Coronary artery (tissue), 2 donors: ENCODE results near the gene PPM1H.

Experiments used
- DNase-seq: peaks from one replicate; pipeline ENCODE4 v3.0.0-alpha.2; 2017; ENCODE audit warnings: low spot score
- H3K27ac ChIP-seq, 2 donors: fragments of 200-600 bp; sonication (generic); one replicate each; pipeline ENCODE4 v1.5.1; 2016 to 2019
- H3K4me3 ChIP-seq: fragments of 200-600 bp; sonication (generic); 2 replicates; pipeline ENCODE4 v1.5.1; 2016; ENCODE audit warnings: mild to moderate bottlenecking, moderate library complexity
- CTCF ChIP-seq: fragments of 200-600 bp; sonication (generic); IDR thresholded peaks from one replicate; pipeline ENCODE4 v1.5.1; 2019; ENCODE audit warnings: antibody characterized with exemption

The PPM1H gene

GRCh38 chr12:62728741-62729140 is 206.2 kb downstream of the PPM1H start:
- H3K4me3 ChIP-seq, result no peak overlapping the region
- TF ChIP-seq CTCF, result no peak
- H3K27ac ChIP-seq, result no peak overlapping the region
- no peak for DNase-seq

- Histone ChIP-seq H3K4me3 (no peak overlapping the region), H3K27ac (no peak overlapping the region)
- no peak for TF ChIP-seq CTCF
- no peak for DNase-seq
Measured at GRCh38 chr12:62726471-62726980, 208.4 kb downstream of the PPM1H start.

GRCh38 chr12:62725781-62726180 is 209.2 kb downstream of the PPM1H start:
- Histone ChIP-seq H3K27ac (no peak overlapping the region), H3K4me3 (no peak overlapping the region)
- TF ChIP-seq CTCF, result no peak
- DNase-seq, result no peak

- DNase-seq, result no peak
- Histone ChIP-seq H3K27ac (peak overlapping the region in 1 of 2 donors; percentile 4), H3K4me3 (no peak overlapping the region)
- no peak for TF ChIP-seq CTCF
Measured at GRCh38 chr12:62724947-62725451, 210.0 kb downstream of the PPM1H start.

- DNase-seq, result no peak
- no peak for TF ChIP-seq CTCF
- H3K4me3 ChIP-seq, result no peak overlapping the region
- peak overlapping the region; percentile 18 to 40 for H3K27ac ChIP-seq
Measured at GRCh38 chr12:62724285-62724684, 210.7 kb downstream of the PPM1H start.

GRCh38 chr12:62722971-62723680 is 211.8 kb downstream of the PPM1H start:
- no peak for TF ChIP-seq CTCF
- no peak for DNase-seq
- no peak overlapping the region for H3K4me3 ChIP-seq
- H3K27ac ChIP-seq, result no peak overlapping the region
